Upper lobe of left lung (tissue), 4 donors: Measurements from ENCODE around the gene ABCA6.

Experiments
- POLR2A ChIP-seq, 4 donors: fragments of 450-650 bp; IDR thresholded peaks; one replicate each; pipeline ENCODE4 v1.5.1; 2016 to 2017; ENCODE audit warnings: antibody characterized with exemption in 4 of 4, mild to moderate bottlenecking in 2 of 4
- TF ChIP-seq, protein P1 (sequence below), 6 experiments: fragments of 450-650 bp in 4 of 6; fragments of 200-600 bp in 2 of 6; sonication (generic) in 2 of 6; IDR thresholded peaks; one replicate each; pipeline ENCODE4 v1.5.1; 2016 to 2019; ENCODE audit warnings: antibody characterized with exemption in 6 of 6

DNA sequence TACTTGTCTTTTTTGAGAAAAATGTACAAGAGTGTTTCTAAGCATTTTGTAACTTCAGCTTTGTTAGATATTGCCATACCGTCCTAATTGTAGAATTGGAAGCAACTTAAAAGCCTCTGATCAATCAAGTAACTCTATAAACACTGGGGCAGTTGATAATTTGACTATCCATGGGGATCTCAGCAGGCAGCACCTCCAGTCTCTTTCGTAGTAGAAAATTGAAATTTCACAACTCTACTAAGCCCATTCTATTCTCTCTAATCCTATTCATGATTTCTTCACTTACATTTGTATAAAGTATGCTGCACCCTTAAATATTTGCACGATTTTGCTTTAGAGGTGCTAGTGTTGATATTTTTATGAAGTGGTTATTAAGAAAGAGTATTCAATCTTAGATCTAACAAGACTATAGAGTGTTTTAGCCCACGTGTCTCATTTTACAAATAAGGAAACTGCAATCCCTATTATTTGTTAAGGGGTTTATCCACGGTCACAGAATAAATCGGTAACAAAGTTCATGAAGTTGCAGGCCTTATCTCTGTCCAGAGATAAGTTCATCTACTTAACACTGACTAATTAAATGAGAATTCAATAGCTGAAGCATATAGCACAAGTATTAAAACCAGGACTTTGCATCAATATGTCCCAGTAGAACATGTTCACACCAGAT lies 10.9 kb downstream of the ABCA6 start:
- no peak for TF ChIP-seq POLR2A (IDR thresholded peaks at IDR 0.05)
- TF ChIP-seq, protein P1, sequence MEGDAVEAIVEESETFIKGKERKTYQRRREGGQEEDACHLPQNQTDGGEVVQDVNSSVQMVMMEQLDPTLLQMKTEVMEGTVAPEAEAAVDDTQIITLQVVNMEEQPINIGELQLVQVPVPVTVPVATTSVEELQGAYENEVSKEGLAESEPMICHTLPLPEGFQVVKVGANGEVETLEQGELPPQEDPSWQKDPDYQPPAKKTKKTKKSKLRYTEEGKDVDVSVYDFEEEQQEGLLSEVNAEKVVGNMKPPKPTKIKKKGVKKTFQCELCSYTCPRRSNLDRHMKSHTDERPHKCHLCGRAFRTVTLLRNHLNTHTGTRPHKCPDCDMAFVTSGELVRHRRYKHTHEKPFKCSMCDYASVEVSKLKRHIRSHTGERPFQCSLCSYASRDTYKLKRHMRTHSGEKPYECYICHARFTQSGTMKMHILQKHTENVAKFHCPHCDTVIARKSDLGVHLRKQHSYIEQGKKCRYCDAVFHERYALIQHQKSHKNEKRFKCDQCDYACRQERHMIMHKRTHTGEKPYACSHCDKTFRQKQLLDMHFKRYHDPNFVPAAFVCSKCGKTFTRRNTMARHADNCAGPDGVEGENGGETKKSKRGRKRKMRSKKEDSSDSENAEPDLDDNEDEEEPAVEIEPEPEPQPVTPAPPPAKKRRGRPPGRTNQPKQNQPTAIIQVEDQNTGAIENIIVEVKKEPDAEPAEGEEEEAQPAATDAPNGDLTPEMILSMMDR (IDR thresholded peaks at IDR 0.05): no peak
